ENCODE data around the gene PLEKHA6. TPM values are rescaled to one million over a fixed set of nuclear protein-coding genes. Genes with fewer than 3 reads are reported as not detected.

PLEKHA6 gene
- total and polyA plus RNA-seq, 2 experiments from 2014 or later: 2.8 to 6.2 TPM

DNA sequence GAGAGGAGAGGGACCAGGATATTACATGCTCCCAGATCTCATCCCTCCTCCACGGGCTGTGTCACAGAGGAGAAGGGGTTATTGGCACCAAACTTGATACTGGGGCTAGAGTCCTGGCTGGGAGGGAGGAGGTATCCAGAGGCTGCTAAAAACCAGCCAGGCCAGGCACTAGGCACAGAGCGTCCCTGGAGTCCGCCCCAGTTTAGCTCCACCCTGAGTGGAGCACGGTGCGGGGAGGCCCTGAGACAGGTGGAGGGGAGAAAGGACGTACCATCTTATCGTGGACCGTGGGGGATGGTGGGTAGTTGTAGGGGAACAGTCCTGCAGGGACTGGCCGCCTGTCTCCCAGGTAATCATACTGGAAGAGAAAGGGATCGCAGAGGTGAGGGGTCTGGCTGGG, 103.2 kb downstream of the PLEKHA6 start:
- H4K20me1 ChIP-seq (replicated peaks; ENCODE audit: insufficient read depth): no peaks in the 10 kb centered on the region
- peaks cover 5% of the 10 kb centered on the region; the same call in 1 of the 2 replicates for H3F3A ChIP-seq (replicated peaks; ENCODE audit: low read depth)
- peak overlapping the region; percentile 59 for H3K4me2 ChIP-seq
- H3K27ac ChIP-seq (ENCODE audit: low read depth): peak overlapping the region; percentile 71; the same call in 1 of the 2 replicates
- H3K4me1 ChIP-seq (ENCODE audit: insufficient read depth): peaks cover 32% of the 10 kb centered on the region
- no peak for ATAC-seq
- peaks cover 17% of the 10 kb centered on the region for H3K36me3 Mint-ChIP-seq (ENCODE audit: low read depth)
- no peak overlapping the region for H2AFZ ChIP-seq
- DNase-seq (ENCODE audit: low spot score): no peak
- no peaks in the 10 kb centered on the region for H3K9me3 Mint-ChIP-seq
- peak overlapping the region; percentile 88 for H3K27ac Mint-ChIP-seq
- H3K4me3 Mint-ChIP-seq: peak overlapping the region; percentile 49; the same call in 1 of the 3 replicates
- no peak for TF ChIP-seq ZNF114 (CRISPR knock-in tag; IDR thresholded peaks at IDR 0.05)
- no peak for TF ChIP-seq ZNF331 (CRISPR knock-in tag; IDR thresholded peaks at IDR 0.05; ENCODE audit: low read depth)
- no peak for TF ChIP-seq JUNB (IDR thresholded peaks at IDR 0.05; ENCODE audit: unreplicated experiment)
- no peak for TF ChIP-seq EZH2 (IDR thresholded peaks at IDR 0.05; ENCODE audit: low read depth, unreplicated experiment)
- TF ChIP-seq, protein P1, sequence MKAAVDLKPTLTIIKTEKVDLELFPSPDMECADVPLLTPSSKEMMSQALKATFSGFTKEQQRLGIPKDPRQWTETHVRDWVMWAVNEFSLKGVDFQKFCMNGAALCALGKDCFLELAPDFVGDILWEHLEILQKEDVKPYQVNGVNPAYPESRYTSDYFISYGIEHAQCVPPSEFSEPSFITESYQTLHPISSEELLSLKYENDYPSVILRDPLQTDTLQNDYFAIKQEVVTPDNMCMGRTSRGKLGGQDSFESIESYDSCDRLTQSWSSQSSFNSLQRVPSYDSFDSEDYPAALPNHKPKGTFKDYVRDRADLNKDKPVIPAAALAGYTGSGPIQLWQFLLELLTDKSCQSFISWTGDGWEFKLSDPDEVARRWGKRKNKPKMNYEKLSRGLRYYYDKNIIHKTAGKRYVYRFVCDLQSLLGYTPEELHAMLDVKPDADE (IDR thresholded peaks at IDR 0.05): no peak
- H3K27me3 ChIP-seq (ENCODE audit: insufficient read depth): no peaks in the 10 kb centered on the region
- H3K4me3 ChIP-seq: 0 out of 2 replicates have a peak overlapping the region, but pooled peaks have one; percentile 33
- no peaks in the 10 kb centered on the region for H3K9me2 ChIP-seq (ENCODE audit: insufficient read depth)
- H3K4me1 Mint-ChIP-seq: peaks cover 55% of the 10 kb centered on the region
- H3K36me3 ChIP-seq (ENCODE audit: insufficient read depth): no peaks in the 10 kb centered on the region
- no peaks in the 10 kb centered on the region for H3K79me2 ChIP-seq (replicated peaks; ENCODE audit: insufficient read depth)
- peaks cover 13% of the 10 kb centered on the region for H3K27me3 Mint-ChIP-seq (ENCODE audit: insufficient read depth, low read depth, poor library complexity)

DNA sequence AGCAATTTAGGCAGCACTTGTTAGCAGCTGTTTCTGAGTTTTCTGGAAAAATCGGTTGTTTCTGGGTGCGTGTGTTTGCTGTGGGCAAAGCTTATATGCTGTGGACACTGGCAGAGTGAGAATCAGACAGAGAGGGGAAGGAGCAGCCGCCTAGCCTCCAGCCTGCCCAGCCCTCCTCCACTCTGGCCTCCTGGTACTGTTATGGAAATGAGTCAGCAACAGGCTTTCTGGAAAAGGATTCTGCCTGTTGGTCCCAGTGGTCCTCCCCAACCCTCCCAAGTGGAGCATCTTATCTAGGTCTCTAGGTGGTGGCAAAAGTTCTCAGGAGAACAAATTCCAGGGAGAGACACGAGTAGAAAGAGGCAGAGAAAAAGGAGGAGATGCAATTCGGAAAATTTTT, 103.8 kb downstream of the PLEKHA6 start:
- Mint-ChIP-seq H3K27me3 (ENCODE audit: insufficient read depth, low read depth, poor library complexity) (peaks cover 15% of the 10 kb centered on the region), H3K27ac (peak overlapping the region; percentile 88), H3K36me3 (ENCODE audit: low read depth) (peaks cover 21% of the 10 kb centered on the region), H3K9me3 (no peaks in the 10 kb centered on the region), H3K4me1 (peaks cover 55% of the 10 kb centered on the region), H3K4me3 (peak overlapping the region; percentile 49; the same call in 2 of the 3 replicates)
- peaks cover 5% of the 10 kb centered on the region; the same call in 1 of the 2 replicates for H3F3A ChIP-seq (replicated peaks; ENCODE audit: low read depth)
- peak overlapping the region; percentile 59 for H3K4me2 ChIP-seq
- peak overlapping the region; percentile 71 for H3K27ac ChIP-seq (ENCODE audit: low read depth)
- no peaks in the 10 kb centered on the region for H3K9me2 ChIP-seq (ENCODE audit: insufficient read depth)
- peak; percentile 29 for ATAC-seq
- H3K4me3 ChIP-seq: peak overlapping the region; percentile 33
- no peaks in the 10 kb centered on the region for H3K79me2 ChIP-seq (replicated peaks; ENCODE audit: insufficient read depth)
- peak; percentile 54 for DNase-seq (ENCODE audit: low spot score)
- no peaks in the 10 kb centered on the region for H3K27me3 ChIP-seq (ENCODE audit: insufficient read depth)
- H4K20me1 ChIP-seq (replicated peaks; ENCODE audit: insufficient read depth): no peaks in the 10 kb centered on the region
- H2AFZ ChIP-seq: no peak overlapping the region
- no peaks in the 10 kb centered on the region for H3K36me3 ChIP-seq (ENCODE audit: insufficient read depth)
- H3K4me1 ChIP-seq (ENCODE audit: insufficient read depth): peaks cover 32% of the 10 kb centered on the region
- TF ChIP-seq EZH2 (IDR thresholded peaks at IDR 0.05; ENCODE audit: low read depth, unreplicated experiment): no peak
- TF ChIP-seq CREB1 (CRISPR knock-in tag; IDR thresholded peaks at IDR 0.05; ENCODE audit: low read depth): no peak
- no peak for TF ChIP-seq JUNB (IDR thresholded peaks at IDR 0.05; ENCODE audit: unreplicated experiment)
- TF ChIP-seq, protein P2, sequence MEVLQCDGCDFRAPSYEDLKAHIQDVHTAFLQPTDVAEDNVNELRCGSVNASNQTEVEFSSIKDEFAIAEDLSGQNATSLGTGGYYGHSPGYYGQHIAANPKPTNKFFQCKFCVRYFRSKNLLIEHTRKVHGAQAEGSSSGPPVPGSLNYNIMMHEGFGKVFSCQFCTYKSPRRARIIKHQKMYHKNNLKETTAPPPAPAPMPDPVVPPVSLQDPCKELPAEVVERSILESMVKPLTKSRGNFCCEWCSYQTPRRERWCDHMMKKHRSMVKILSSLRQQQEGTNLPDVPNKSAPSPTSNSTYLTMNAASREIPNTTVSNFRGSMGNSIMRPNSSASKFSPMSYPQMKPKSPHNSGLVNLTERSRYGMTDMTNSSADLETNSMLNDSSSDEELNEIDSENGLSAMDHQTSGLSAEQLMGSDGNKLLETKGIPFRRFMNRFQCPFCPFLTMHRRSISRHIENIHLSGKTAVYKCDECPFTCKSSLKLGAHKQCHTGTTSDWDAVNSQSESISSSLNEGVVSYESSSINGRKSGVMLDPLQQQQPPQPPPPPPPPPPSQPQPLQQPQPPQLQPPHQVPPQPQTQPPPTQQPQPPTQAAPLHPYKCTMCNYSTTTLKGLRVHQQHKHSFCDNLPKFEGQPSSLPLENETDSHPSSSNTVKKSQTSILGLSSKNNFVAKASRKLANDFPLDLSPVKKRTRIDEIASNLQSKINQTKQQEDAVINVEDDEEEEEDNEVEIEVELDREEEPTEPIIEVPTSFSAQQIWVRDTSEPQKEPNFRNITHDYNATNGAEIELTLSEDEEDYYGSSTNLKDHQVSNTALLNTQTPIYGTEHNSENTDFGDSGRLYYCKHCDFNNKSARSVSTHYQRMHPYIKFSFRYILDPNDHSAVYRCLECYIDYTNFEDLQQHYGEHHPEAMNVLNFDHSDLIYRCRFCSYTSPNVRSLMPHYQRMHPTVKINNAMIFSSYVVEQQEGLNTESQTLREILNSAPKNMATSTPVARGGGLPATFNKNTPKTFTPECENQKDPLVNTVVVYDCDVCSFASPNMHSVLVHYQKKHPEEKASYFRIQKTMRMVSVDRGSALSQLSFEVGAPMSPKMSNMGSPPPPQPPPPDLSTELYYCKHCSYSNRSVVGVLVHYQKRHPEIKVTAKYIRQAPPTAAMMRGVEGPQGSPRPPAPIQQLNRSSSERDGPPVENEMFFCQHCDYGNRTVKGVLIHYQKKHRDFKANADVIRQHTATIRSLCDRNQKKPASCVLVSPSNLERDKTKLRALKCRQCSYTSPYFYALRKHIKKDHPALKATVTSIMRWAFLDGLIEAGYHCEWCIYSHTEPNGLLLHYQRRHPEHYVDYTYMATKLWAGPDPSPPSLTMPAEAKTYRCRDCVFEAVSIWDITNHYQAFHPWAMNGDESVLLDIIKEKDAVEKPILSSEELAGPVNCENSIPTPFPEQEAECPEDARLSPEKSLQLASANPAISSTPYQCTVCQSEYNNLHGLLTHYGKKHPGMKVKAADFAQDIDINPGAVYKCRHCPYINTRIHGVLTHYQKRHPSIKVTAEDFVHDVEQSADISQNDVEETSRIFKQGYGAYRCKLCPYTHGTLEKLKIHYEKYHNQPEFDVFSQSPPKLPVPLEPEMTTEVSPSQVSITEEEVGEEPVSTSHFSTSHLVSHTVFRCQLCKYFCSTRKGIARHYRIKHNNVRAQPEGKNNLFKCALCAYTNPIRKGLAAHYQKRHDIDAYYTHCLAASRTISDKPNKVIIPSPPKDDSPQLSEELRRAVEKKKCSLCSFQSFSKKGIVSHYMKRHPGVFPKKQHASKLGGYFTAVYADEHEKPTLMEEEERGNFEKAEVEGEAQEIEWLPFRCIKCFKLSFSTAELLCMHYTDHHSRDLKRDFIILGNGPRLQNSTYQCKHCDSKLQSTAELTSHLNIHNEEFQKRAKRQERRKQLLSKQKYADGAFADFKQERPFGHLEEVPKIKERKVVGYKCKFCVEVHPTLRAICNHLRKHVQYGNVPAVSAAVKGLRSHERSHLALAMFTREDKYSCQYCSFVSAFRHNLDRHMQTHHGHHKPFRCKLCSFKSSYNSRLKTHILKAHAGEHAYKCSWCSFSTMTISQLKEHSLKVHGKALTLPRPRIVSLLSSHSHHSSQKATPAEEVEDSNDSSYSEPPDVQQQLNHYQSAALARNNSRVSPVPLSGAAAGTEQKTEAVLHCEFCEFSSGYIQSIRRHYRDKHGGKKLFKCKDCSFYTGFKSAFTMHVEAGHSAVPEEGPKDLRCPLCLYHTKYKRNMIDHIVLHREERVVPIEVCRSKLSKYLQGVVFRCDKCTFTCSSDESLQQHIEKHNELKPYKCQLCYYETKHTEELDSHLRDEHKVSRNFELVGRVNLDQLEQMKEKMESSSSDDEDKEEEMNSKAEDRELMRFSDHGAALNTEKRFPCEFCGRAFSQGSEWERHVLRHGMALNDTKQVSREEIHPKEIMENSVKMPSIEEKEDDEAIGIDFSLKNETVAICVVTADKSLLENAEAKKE (CRISPR knock-in tag; IDR thresholded peaks at IDR 0.05): no peak
- no peak for TF ChIP-seq ZNF114 (CRISPR knock-in tag; IDR thresholded peaks at IDR 0.05)
- TF ChIP-seq STAT1 (IDR thresholded peaks at IDR 0.05; ENCODE audit: unreplicated experiment): no peak
- TF ChIP-seq ZNF331 (CRISPR knock-in tag; IDR thresholded peaks at IDR 0.05; ENCODE audit: low read depth): no peak
- TF ChIP-seq, protein P1 (IDR thresholded peaks at IDR 0.05): no peak
- TF ChIP-seq, protein P3, sequence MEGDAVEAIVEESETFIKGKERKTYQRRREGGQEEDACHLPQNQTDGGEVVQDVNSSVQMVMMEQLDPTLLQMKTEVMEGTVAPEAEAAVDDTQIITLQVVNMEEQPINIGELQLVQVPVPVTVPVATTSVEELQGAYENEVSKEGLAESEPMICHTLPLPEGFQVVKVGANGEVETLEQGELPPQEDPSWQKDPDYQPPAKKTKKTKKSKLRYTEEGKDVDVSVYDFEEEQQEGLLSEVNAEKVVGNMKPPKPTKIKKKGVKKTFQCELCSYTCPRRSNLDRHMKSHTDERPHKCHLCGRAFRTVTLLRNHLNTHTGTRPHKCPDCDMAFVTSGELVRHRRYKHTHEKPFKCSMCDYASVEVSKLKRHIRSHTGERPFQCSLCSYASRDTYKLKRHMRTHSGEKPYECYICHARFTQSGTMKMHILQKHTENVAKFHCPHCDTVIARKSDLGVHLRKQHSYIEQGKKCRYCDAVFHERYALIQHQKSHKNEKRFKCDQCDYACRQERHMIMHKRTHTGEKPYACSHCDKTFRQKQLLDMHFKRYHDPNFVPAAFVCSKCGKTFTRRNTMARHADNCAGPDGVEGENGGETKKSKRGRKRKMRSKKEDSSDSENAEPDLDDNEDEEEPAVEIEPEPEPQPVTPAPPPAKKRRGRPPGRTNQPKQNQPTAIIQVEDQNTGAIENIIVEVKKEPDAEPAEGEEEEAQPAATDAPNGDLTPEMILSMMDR (conservative IDR thresholded peaks at IDR 0.05; ENCODE audit: low read depth in 2 of 2): no peak
- TF ChIP-seq POLR2AphosphoS5 (IDR thresholded peaks at IDR 0.05; ENCODE audit: low read depth): no peak

Measured in GM23338 (cell line).